Measurements from ENCODE around the gene THEMIS. TPM values are rescaled to one million over a fixed set of nuclear protein-coding genes. Genes with fewer than 3 reads are reported as not detected.

Gene THEMIS
- total and polyA plus RNA-seq, 2 experiments from 2014 or later, result not detected

DNA sequence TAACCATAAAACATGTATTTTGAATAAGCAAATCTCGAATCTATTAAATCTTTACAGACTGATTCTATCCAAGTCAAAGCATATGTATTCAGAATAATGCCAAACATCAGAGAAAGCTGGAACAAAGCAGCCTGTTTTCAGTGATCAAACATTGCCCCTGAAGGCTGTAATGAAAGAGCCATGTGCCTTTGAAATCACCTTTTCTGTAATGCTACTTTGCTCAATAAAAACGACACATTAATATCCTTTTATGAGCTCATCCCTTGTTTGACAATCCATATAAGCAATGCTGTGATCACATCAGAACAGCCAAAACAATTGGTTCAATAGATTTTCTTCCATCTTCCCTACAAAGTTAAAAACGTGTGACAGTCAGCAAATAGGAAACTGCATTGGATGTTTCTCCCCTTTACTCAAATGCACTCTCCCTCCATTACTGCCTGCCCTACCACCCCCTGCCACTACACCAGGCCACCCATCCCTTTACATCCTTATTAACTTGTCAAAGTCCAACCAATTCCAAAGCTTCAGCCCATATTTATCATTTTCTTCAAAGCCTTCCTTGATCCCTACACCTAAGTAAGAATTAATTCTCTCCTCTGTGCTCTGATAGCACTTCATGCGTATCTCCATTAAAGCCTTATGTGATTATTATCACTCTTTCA is 42.0 kb downstream of the THEMIS start (continued):
- TF ChIP-seq ZNF462 (CRISPR knock-in tag; IDR thresholded peaks at IDR 0.05), result no peak
- no peak for TF ChIP-seq ZNF331 (CRISPR knock-in tag; IDR thresholded peaks at IDR 0.05; ENCODE audit: low read depth)
- TF ChIP-seq EZH2 (IDR thresholded peaks at IDR 0.05; ENCODE audit: low read depth, unreplicated experiment), result no peak

DNA sequence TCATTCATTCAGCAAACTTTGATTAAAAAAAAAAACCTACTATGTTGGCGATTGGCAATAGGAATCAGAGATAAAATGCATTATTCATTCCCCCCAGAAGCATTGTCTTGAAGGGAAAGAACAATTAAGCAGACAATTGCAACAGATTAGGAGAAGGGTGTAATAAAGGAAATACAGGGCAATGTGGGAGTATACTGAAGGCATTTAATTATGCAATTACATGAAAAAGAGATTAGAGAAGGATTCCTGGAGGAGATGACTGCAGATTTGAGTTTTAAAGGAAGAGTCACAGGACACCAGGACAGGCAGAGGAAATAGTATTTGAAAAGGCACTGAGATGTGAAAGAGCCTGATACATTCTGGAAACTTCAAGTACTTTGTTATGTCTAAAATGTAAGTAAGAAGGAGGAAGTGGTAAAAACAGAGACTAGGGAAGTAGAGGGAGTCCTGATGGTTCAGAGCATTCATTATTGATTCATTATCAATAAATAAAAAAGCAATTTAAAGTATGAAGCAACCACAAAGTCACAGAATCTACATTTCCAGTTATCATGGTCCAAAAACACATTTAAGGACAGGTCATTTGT is 43.7 kb downstream of the THEMIS start:
- H3K36me3 Mint-ChIP-seq (ENCODE audit: low read depth), result no peaks in the 10 kb centered on the region
- Histone ChIP-seq H3F3A (replicated peaks; ENCODE audit: low read depth) (no peaks in the 10 kb centered on the region), H3K36me3 (ENCODE audit: insufficient read depth) (no peaks in the 10 kb centered on the region), H4K20me1 (replicated peaks; ENCODE audit: insufficient read depth) (no peaks in the 10 kb centered on the region), H3K4me1 (ENCODE audit: insufficient read depth) (peaks cover 8% of the 10 kb centered on the region; the same call in 1 of the 2 replicates), H3K4me2 (no peak overlapping the region), H3K27me3 (ENCODE audit: insufficient read depth) (no peaks in the 10 kb centered on the region), H3K9me2 (ENCODE audit: insufficient read depth) (no peaks in the 10 kb centered on the region), H3K79me2 (replicated peaks; ENCODE audit: insufficient read depth) (no peaks in the 10 kb centered on the region), H2AFZ (peak overlapping the region; percentile 40; the same call in 1 of the 2 replicates), H3K27ac (ENCODE audit: low read depth) (no peak overlapping the region), H3K4me3 (no peak overlapping the region)
- ATAC-seq, result no peak
- H3K27ac Mint-ChIP-seq, result 0 out of 2 replicates have a peak overlapping the region, but pooled peaks have one; percentile 2
- H3K9me3 Mint-ChIP-seq, result no peaks in the 10 kb centered on the region
- DNase-seq (ENCODE audit: low spot score), result no peak
- peaks cover 13% of the 10 kb centered on the region for H3K4me1 Mint-ChIP-seq
- no peak overlapping the region for H3K4me3 Mint-ChIP-seq
- peaks cover 2% of the 10 kb centered on the region for H3K27me3 Mint-ChIP-seq (ENCODE audit: insufficient read depth, low read depth, poor library complexity)
- TF ChIP-seq, protein P1, sequence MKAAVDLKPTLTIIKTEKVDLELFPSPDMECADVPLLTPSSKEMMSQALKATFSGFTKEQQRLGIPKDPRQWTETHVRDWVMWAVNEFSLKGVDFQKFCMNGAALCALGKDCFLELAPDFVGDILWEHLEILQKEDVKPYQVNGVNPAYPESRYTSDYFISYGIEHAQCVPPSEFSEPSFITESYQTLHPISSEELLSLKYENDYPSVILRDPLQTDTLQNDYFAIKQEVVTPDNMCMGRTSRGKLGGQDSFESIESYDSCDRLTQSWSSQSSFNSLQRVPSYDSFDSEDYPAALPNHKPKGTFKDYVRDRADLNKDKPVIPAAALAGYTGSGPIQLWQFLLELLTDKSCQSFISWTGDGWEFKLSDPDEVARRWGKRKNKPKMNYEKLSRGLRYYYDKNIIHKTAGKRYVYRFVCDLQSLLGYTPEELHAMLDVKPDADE (IDR thresholded peaks at IDR 0.05), result no peak
- TF ChIP-seq STAT1 (IDR thresholded peaks at IDR 0.05; ENCODE audit: unreplicated experiment) (no peak), ZNF462 (CRISPR knock-in tag; IDR thresholded peaks at IDR 0.05) (no peak), POLR2AphosphoS5 (IDR thresholded peaks at IDR 0.05; ENCODE audit: low read depth) (no peak), NANOG (IDR thresholded peaks at IDR 0.05; ENCODE audit: borderline replicate concordance) (no peak)
